ENCODE measurements around the gene ADAMTS9. TPM values are rescaled to one million over a fixed set of nuclear protein-coding genes. Genes with fewer than 3 reads are reported as not detected.

ADAMTS9 gene
- total RNA-seq, 3 donors from 2014 or later (not counting 1 experiment from before 2014, with no cell fraction given): not detected

DNA sequence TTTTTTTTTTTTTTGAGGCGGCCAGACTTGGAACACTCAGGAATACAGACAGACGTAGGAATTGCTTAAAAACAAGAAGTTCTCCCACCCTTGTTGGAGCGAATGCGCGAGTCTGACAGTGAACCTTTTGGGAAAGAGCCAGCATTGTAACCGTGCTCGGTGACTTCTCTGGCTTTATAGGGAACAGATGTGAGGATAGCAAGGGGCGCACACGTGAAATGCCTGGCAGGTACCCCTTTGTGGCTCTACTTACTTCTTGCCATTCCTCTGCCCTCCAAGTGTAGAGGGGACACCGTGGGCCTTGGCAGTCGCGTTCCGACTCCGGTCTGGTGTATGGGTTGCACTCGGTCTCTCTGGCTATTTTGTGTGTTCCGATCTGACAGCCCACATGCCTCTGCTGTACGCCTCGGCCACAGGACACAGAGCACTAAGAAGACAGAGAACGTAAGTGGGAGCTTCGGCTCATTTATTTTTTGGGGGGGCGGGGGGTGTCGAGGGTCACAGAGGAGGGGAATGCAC is 126.4 kb downstream of the ADAMTS9 start:
- no peak overlapping the region for H3K27ac ChIP-seq (ENCODE audit: low read length)
- no peaks in the 10 kb centered on the region for H3K4me1 ChIP-seq (ENCODE audit: control insufficient read depth, insufficient read depth, low read length)
- Mint-ChIP-seq H3K4me3 (no peak overlapping the region), H3K27me3 (ENCODE audit: low read depth in 2 of 2) (no peaks in the 10 kb centered on the region), H3K4me1 (no peaks in the 10 kb centered on the region), H3K27ac (no peak overlapping the region), H3K9me3 (peaks cover 4% of the 10 kb centered on the region in 2 donors), H3K36me3 (no peaks in the 10 kb centered on the region)
- 92% methylated on average over 22 of the region's 22 CpGs for WGBS (ENCODE audit: insufficient coverage)
- no peak overlapping the region for H3K4me3 ChIP-seq (ENCODE audit: low read length)
- ATAC-seq (no peak), DNase-seq (no peak)
- no peaks in the 10 kb centered on the region for H3K36me3 ChIP-seq (ENCODE audit: control insufficient read depth, insufficient read depth, low read length)
- H3K27me3 ChIP-seq (ENCODE audit: control insufficient read depth, insufficient read depth, low read length): no peaks in the 10 kb centered on the region
- TF ChIP-seq, protein P1, sequence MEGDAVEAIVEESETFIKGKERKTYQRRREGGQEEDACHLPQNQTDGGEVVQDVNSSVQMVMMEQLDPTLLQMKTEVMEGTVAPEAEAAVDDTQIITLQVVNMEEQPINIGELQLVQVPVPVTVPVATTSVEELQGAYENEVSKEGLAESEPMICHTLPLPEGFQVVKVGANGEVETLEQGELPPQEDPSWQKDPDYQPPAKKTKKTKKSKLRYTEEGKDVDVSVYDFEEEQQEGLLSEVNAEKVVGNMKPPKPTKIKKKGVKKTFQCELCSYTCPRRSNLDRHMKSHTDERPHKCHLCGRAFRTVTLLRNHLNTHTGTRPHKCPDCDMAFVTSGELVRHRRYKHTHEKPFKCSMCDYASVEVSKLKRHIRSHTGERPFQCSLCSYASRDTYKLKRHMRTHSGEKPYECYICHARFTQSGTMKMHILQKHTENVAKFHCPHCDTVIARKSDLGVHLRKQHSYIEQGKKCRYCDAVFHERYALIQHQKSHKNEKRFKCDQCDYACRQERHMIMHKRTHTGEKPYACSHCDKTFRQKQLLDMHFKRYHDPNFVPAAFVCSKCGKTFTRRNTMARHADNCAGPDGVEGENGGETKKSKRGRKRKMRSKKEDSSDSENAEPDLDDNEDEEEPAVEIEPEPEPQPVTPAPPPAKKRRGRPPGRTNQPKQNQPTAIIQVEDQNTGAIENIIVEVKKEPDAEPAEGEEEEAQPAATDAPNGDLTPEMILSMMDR (IDR thresholded peaks at IDR 0.05): no peak
- no peaks in the 10 kb centered on the region for H3K9me3 ChIP-seq (ENCODE audit: control insufficient read depth, insufficient read depth, low read length)
- intact Hi-C loops (cut with micrococcal nuclease): no loop called here

DNA sequence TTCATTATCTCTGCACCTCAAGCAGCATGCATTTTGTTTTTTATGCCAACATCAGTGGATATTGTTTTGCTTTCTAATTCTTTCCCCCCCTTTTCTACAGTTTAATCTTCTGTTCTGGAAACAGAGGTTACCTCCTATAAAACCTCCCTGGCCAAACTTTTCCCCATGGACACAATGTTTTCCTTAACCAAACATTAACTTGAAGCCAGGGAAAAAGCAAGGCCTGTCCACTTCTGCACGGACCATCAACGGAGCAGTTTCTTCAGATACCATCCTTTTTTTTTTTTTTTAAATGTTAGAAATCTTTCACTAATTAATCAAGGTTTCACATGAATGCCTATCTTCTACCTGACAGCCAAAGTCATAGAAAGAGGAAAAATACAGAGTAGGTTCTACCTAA is 127.0 kb downstream of the ADAMTS9 start:
- Histone ChIP-seq H3K9me3 (ENCODE audit: control insufficient read depth, insufficient read depth, low read length) (no peaks in the 10 kb centered on the region), H3K27ac (ENCODE audit: low read length) (no peak overlapping the region), H3K4me3 (ENCODE audit: low read length) (no peak overlapping the region), H3K27me3 (ENCODE audit: control insufficient read depth, insufficient read depth, low read length) (no peaks in the 10 kb centered on the region), H3K36me3 (ENCODE audit: control insufficient read depth, insufficient read depth, low read length) (no peaks in the 10 kb centered on the region), H3K4me1 (ENCODE audit: control insufficient read depth, insufficient read depth, low read length) (no peaks in the 10 kb centered on the region)
- intact Hi-C loops (cut with micrococcal nuclease): no loop called here
- H3K27me3 Mint-ChIP-seq (ENCODE audit: low read depth in 2 of 2): no peaks in the 10 kb centered on the region
- H3K4me3 Mint-ChIP-seq: no peak overlapping the region
- peaks cover 4% of the 10 kb centered on the region in 2 donors for H3K9me3 Mint-ChIP-seq
- DNase-seq (no peak), ATAC-seq (no peak)
- no peaks in the 10 kb centered on the region for H3K4me1 Mint-ChIP-seq
- TF ChIP-seq, protein P1 (IDR thresholded peaks at IDR 0.05): no peak
- H3K27ac Mint-ChIP-seq: no peak overlapping the region
- 86% methylated on average over 2 of the region's 2 CpGs for WGBS (ENCODE audit: insufficient coverage)
- no peaks in the 10 kb centered on the region for H3K36me3 Mint-ChIP-seq

DNA sequence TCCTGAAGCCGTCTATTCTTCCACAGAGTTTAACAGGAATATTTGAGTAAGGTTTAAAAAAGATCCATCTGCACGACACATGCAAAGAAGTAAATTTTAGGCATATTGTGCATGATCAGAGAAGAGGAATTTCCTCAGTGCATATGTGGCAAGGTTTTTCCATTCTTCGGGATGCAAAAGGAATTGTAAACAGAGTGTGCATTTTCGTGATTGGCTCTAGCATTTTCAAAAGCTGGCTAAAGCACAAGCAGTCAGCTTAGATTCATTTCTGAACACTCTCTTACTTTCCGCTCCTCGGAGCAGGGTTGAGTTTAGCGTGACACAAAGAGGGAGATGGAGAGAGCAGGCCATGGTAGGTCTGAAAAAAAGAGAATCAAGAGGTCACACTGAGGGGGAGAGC is 128.2 kb downstream of the ADAMTS9 start:
- 90% methylated on average over 7 of the region's 7 CpGs for whole genome bisulfite sequencing (ENCODE audit: insufficient coverage)
- no peak for DNase-seq
- H3K36me3 ChIP-seq (ENCODE audit: control insufficient read depth, insufficient read depth, low read length): no peaks in the 10 kb centered on the region

More for the DNA sequence above, 128.2 kb downstream of the ADAMTS9 start:
- H3K4me1 Mint-ChIP-seq: no peaks in the 10 kb centered on the region
- H3K27me3 Mint-ChIP-seq (ENCODE audit: low read depth in 2 of 2): no peaks in the 10 kb centered on the region
- H3K4me3 Mint-ChIP-seq: no peak overlapping the region
- no peak overlapping the region for H3K27ac ChIP-seq (ENCODE audit: low read length)
- H3K9me3 ChIP-seq (ENCODE audit: control insufficient read depth, insufficient read depth, low read length): no peaks in the 10 kb centered on the region
- no peaks in the 10 kb centered on the region for H3K36me3 Mint-ChIP-seq
- intact Hi-C loops (cut with micrococcal nuclease): no loop called here
- TF ChIP-seq, protein P1 (IDR thresholded peaks at IDR 0.05): no peak
- no peaks in the 10 kb centered on the region for H3K4me1 ChIP-seq (ENCODE audit: control insufficient read depth, insufficient read depth, low read length)
- no peak for ATAC-seq
- H3K9me3 Mint-ChIP-seq: peaks cover 7% of the 10 kb centered on the region in 2 donors
- no peak overlapping the region for H3K27ac Mint-ChIP-seq
- no peak overlapping the region for H3K4me3 ChIP-seq (ENCODE audit: low read length)
- H3K27me3 ChIP-seq (ENCODE audit: control insufficient read depth, insufficient read depth, low read length): no peaks in the 10 kb centered on the region
